HG03354 (cell line): ENCODE results near the gene C20orf204.
"Not testable (repeated sequence)": the region's sequence is repeated elsewhere in the genome, so short reads cannot be mapped to it uniquely, and the experiment has no call there.

Source experiments
- ATAC-seq: cut with Tn5 transposase; IDR thresholded peaks from one replicate; pipeline ENCODE4 v1.9.1; 2021; ENCODE audit warnings: mild to moderate bottlenecking; ENCODE audit not compliant: unreplicated experiment, poor library complexity, severe bottlenecking

The C20orf204 gene

GRCh38 chr20:64079273-64080012 is 43.5 kb downstream of the C20orf204 start, which contains the start of gene RGS19:
Gene RGS19, minus strand, starts transcription at chr20:64079518. Its CDS starts 2,632 bp downstream, at chr20:64076886.
- ATAC-seq, result peak; percentile 39

- ATAC-seq, result no peak
Measured at GRCh38 chr20:64080013-64080812, 44.2 kb downstream of the C20orf204 start, which contains the start of gene OPRL1. Gene OPRL1, plus strand, starts transcription at chr20:64080082. Its CDS starts 12,639 bp downstream, at chr20:64092721.

GRCh38 chr20:64080813-64081623 is 45.0 kb downstream of the C20orf204 start:
- no peak for ATAC-seq

- ATAC-seq, result no peak
Measured at GRCh38 chr20:64081624-64081964, 45.6 kb downstream of the C20orf204 start.

GRCh38 chr20:64082126-64082731 is 46.2 kb downstream of the C20orf204 start:
- no peak for ATAC-seq

- no peak for ATAC-seq
Measured at GRCh38 chr20:64082820-64083377, 46.9 kb downstream of the C20orf204 start.

- ATAC-seq, result no peak
Measured at GRCh38 chr20:64083378-64083803, 47.4 kb downstream of the C20orf204 start.

- no peak for ATAC-seq
Measured at GRCh38 chr20:64083804-64084684, 48.1 kb downstream of the C20orf204 start, which contains the start of gene LKAAEAR1. Gene LKAAEAR1, minus strand, starts transcription at chr20:64084398. Its CDS starts 179 bp downstream, at chr20:64084219.

- no peak for ATAC-seq
Measured at GRCh38 chr20:64084685-64085152, 48.7 kb downstream of the C20orf204 start.

- ATAC-seq, result no peak
Measured at GRCh38 chr20:64086801-64087200, 50.8 kb downstream of the C20orf204 start.

GRCh38 chr20:64087226-64087825 is 51.3 kb downstream of the C20orf204 start:
- ATAC-seq, result not testable (repeated sequence)

GRCh38 chr20:64088586-64088985 is 52.6 kb downstream of the C20orf204 start:
- not testable (repeated sequence) for ATAC-seq
